ENCODE results near the gene FBXW5.

The FBXW5 gene

GRCh38 chr9:136978073-136978864, 33.7 kb upstream of the FBXW5 start:
- FAIRE-seq, result no peak

GRCh38 chr9:136977649-136978072, 33.1 kb upstream of the FBXW5 start:
- FAIRE-seq, result no peak

GRCh38 chr9:136977223-136977622, 32.7 kb upstream of the FBXW5 start, which contains the start of gene PTGDS:
Gene PTGDS (plus strand): TSS chr9:136977504. CDS start chr9:136977579, 75 bp downstream.
- no peak for FAIRE-seq

GRCh38 chr9:136975644-136976043, 31.1 kb upstream of the FBXW5 start:
- FAIRE-seq, result no peak

- no peak for FAIRE-seq
These were observed 30.4 kb upstream of the FBXW5 start for GRCh38 chr9:136974817-136975535.

GRCh38 chr9:136973618-136974617, 29.4 kb upstream of the FBXW5 start:
- FAIRE-seq, result no peak

GRCh38 chr9:136972743-136973142, 28.2 kb upstream of the FBXW5 start:
- FAIRE-seq, result no peak

- no peak for FAIRE-seq
These were observed 27.8 kb upstream of the FBXW5 start for GRCh38 chr9:136972335-136972734.

GRCh38 chr9:136971746-136972145, 27.2 kb upstream of the FBXW5 start:
- no peak for FAIRE-seq

- no peak for FAIRE-seq
These were observed 25.8 kb upstream of the FBXW5 start for GRCh38 chr9:136970361-136970760.

GRCh38 chr9:136969774-136970173, 25.2 kb upstream of the FBXW5 start:
- no peak for FAIRE-seq

GRCh38 chr9:136969150-136969549, 24.6 kb upstream of the FBXW5 start:
- no peak for FAIRE-seq

GRCh38 chr9:136968333-136969127, 24.0 kb upstream of the FBXW5 start:
- no peak for FAIRE-seq

GRCh38 chr9:136965771-136966484, 21.4 kb upstream of the FBXW5 start:
- no peak for FAIRE-seq

- FAIRE-seq, result no peak
These were observed 20.4 kb upstream of the FBXW5 start for GRCh38 chr9:136964833-136965422.

- no peak for FAIRE-seq
These were observed 19.7 kb upstream of the FBXW5 start for GRCh38 chr9:136964171-136964689.

GRCh38 chr9:136963751-136964150, 19.2 kb upstream of the FBXW5 start:
- FAIRE-seq, result no peak

- FAIRE-seq, result no peak
These were observed 18.8 kb upstream of the FBXW5 start for GRCh38 chr9:136963341-136963740.

GRCh38 chr9:136962701-136963248, 18.2 kb upstream of the FBXW5 start:
- FAIRE-seq, result no peak

- FAIRE-seq, result no peak
These were observed 17.6 kb upstream of the FBXW5 start for GRCh38 chr9:136962163-136962562.
